Measurements from ENCODE around the gene CAMKV. TPM values are rescaled to one million over a fixed set of nuclear protein-coding genes. Genes with fewer than 3 reads are reported as not detected.

CAMKV gene
- polyA plus RNA-seq, 1 of the 3 experiments (the other 2 are of a cell fraction) = 0.53 TPM

- Histone ChIP-seq H2AFZ (ENCODE audit: low read depth) (no peak overlapping the region), H3K36me3 (replicated peaks in 1 of 2; ENCODE audit: control insufficient read depth in 1 of 2, insufficient read depth in 2 of 2, low read length in 1 of 2) (no peaks in the 10 kb centered on the region), H3K4me2 (no peak overlapping the region), H3K79me2 (ENCODE audit: insufficient read depth) (no peaks in the 10 kb centered on the region), H3K9me2 (no peaks in the 10 kb centered on the region), H3K4me3 (ENCODE audit: low read depth in 2 of 2, low read length in 1 of 2) (no peak overlapping the region), H4K20me1 (ENCODE audit: insufficient read depth) (no peaks in the 10 kb centered on the region), H3K4me1 (ENCODE audit: control insufficient read depth in 1 of 2, insufficient read depth in 2 of 2, low read depth in 1 of 2, low read length in 1 of 2) (peaks cover 0 to 18% of the 10 kb centered on the region in 2 experiments; a peak in 1 of 4 replicates), H3K27me3 (ENCODE audit: insufficient read depth) (peaks cover 37% of the 10 kb centered on the region), H3K27ac (ENCODE audit: low read depth in 2 of 2, low read length in 1 of 2) (no peak overlapping the region), H3K9me3 (no peaks in the 10 kb centered on the region), H3K9ac (no peak overlapping the region), H3F3A (replicated peaks; ENCODE audit: insufficient read depth) (no peaks in the 10 kb centered on the region)
- 59% methylated on average over 7 of the region's 7 CpGs for WGBS (ENCODE audit: low lambda C conversion rate)
- ChIA-PET POLR2A (no interaction called here), CTCF (interaction anchor here (1.2 to 1.6 kb wide), 2 partner anchors 25 to 26 kb away, joined by 3 to 4 read pairs; no protein-coding TSS in a partner anchor)
- TF ChIP-seq EP300 (IDR thresholded peaks at IDR 0.05; ENCODE audit: borderline replicate concordance in 1 of 2, low read depth in 1 of 2, low read length in 1 of 2) = no peak
- TF ChIP-seq GABPA (IDR thresholded peaks at IDR 0.05; ENCODE audit: low read depth) = no peak
- no peak for TF ChIP-seq FOSL2 (IDR thresholded peaks at IDR 0.05; ENCODE audit: borderline replicate concordance, low read depth)
- no peak for TF ChIP-seq MEF2A (IDR thresholded peaks at IDR 0.05; ENCODE audit: borderline replicate concordance, low read depth)
- no peak for TF ChIP-seq TCF12 (IDR thresholded peaks at IDR 0.05)
- no peak for TF ChIP-seq TEAD4 (IDR thresholded peaks at IDR 0.05; ENCODE audit: borderline replicate concordance, insufficient read depth)
- TF ChIP-seq SMC3 (IDR thresholded peaks at IDR 0.05; ENCODE audit: low read depth, low read length) = no peak
- no peak for TF ChIP-seq CHD2 (IDR thresholded peaks at IDR 0.05; ENCODE audit: low read length, partially characterized antibody)
- TF ChIP-seq MAX (IDR thresholded peaks at IDR 0.05; ENCODE audit: low read depth) = no peak
- TF ChIP-seq SIN3A (IDR thresholded peaks at IDR 0.05; ENCODE audit: borderline replicate concordance, low read depth, low read length) = no peak
- TF ChIP-seq USF1 (IDR thresholded peaks at IDR 0.05; ENCODE audit: borderline replicate concordance, low read depth) = no peak
- no peak for TF ChIP-seq MXI1 (IDR thresholded peaks at IDR 0.05; ENCODE audit: low read depth, low read length)
- no peak for TF ChIP-seq RXRA (IDR thresholded peaks at IDR 0.05; ENCODE audit: borderline replicate concordance, low read depth)
- no peak for DNase-seq
Measured at GRCh38 chr3:49865198-49865784, 4.4 kb downstream of the CAMKV start.

GRCh38 chr3:49864505-49864904 is 5.2 kb downstream of the CAMKV start:
- Histone ChIP-seq H3K27ac (ENCODE audit: low read depth in 2 of 2, low read length in 1 of 2) (no peak overlapping the region), H4K20me1 (ENCODE audit: insufficient read depth) (no peaks in the 10 kb centered on the region), H2AFZ (ENCODE audit: low read depth) (no peak overlapping the region), H3K36me3 (replicated peaks in 1 of 2; ENCODE audit: control insufficient read depth in 1 of 2, insufficient read depth in 2 of 2, low read length in 1 of 2) (no peaks in the 10 kb centered on the region), H3K9me3 (no peaks in the 10 kb centered on the region), H3K27me3 (ENCODE audit: insufficient read depth) (peaks cover 29% of the 10 kb centered on the region), H3K9ac (no peak overlapping the region), H3F3A (replicated peaks; ENCODE audit: insufficient read depth) (no peaks in the 10 kb centered on the region), H3K4me2 (no peak overlapping the region), H3K79me2 (ENCODE audit: insufficient read depth) (no peaks in the 10 kb centered on the region), H3K4me1 (ENCODE audit: control insufficient read depth in 1 of 2, insufficient read depth in 2 of 2, low read depth in 1 of 2, low read length in 1 of 2) (peaks cover 0 to 13% of the 10 kb centered on the region in 2 experiments; a peak in 1 of 4 replicates), H3K4me3 (ENCODE audit: low read depth in 2 of 2, low read length in 1 of 2) (no peak overlapping the region), H3K9me2 (no peaks in the 10 kb centered on the region)
- ChIA-PET CTCF (interaction anchor here (1.2 kb wide), 1 partner anchor 24 kb away, joined by 3 read pairs; no protein-coding TSS in a partner anchor), POLR2A (no interaction called here)
- no peak for DNase-seq
- TF ChIP-seq MAX (IDR thresholded peaks at IDR 0.05; ENCODE audit: low read depth) = no peak
- TF ChIP-seq JUND (IDR thresholded peaks at IDR 0.05) = no peak
- TF ChIP-seq EP300 (IDR thresholded peaks at IDR 0.05; ENCODE audit: borderline replicate concordance in 1 of 2, low read depth in 1 of 2, low read length in 1 of 2) = no peak
- TF ChIP-seq USF2 (IDR thresholded peaks at IDR 0.05; ENCODE audit: borderline replicate concordance, low read depth, low read length) = no peak
- TF ChIP-seq SMC3 (IDR thresholded peaks at IDR 0.05; ENCODE audit: low read depth, low read length) = no peak
- WGBS (ENCODE audit: low lambda C conversion rate) = 55% methylated on average over 5 of the region's 5 CpGs
